ENCODE results near the gene UBE2G1.

UBE2G1 gene

GRCh38 chr17:4247361-4247970 is 119.0 kb downstream of the UBE2G1 start:
- TF ChIP-seq CTCF (IDR thresholded peaks at IDR 0.05; ENCODE audit: low read depth, low read length): no peak
- TF ChIP-seq EZH2phosphoT487 (IDR thresholded peaks at IDR 0.05; ENCODE audit: low read depth): no peak
- Histone ChIP-seq H3K36me3 (replicated peaks; ENCODE audit: low read depth, low read length) (no peaks in the 10 kb centered on the region), H4K20me1 (ENCODE audit: insufficient read depth, low read length) (peaks cover 9% of the 10 kb centered on the region; the same call in 1 of the 2 replicates), H3K4me3 (ENCODE audit: low read length) (no peak overlapping the region), H3K9ac (ENCODE audit: low read length) (no peak overlapping the region), H3K79me2 (ENCODE audit: low read length) (peaks cover 54% of the 10 kb centered on the region), H3K27ac (ENCODE audit: low read length) (no peak overlapping the region), H3K4me2 (ENCODE audit: low read length) (no peak overlapping the region), H3K9me3 (ENCODE audit: insufficient read depth, low read length) (no peaks in the 10 kb centered on the region), H2AFZ (ENCODE audit: low read depth, low read length) (no peak overlapping the region), H3K4me1 (ENCODE audit: low read length) (no peaks in the 10 kb centered on the region), H3K27me3 (ENCODE audit: low read depth, low read length) (no peaks in the 10 kb centered on the region)

- H3K9ac ChIP-seq (ENCODE audit: low read length): no peak overlapping the region
- H3K4me2 ChIP-seq (ENCODE audit: low read length): no peak overlapping the region
- H3K9me3 ChIP-seq (ENCODE audit: insufficient read depth, low read length): no peaks in the 10 kb centered on the region
- no peaks in the 10 kb centered on the region for H3K4me1 ChIP-seq (ENCODE audit: low read length)
- TF ChIP-seq EZH2phosphoT487 (IDR thresholded peaks at IDR 0.05; ENCODE audit: low read depth) (no peak), CTCF (IDR thresholded peaks at IDR 0.05; ENCODE audit: low read depth, low read length) (no peak)
- H3K27ac ChIP-seq (ENCODE audit: low read length): no peak overlapping the region
- H3K36me3 ChIP-seq (replicated peaks; ENCODE audit: low read depth, low read length): no peaks in the 10 kb centered on the region
- H3K4me3 ChIP-seq (ENCODE audit: low read length): no peak overlapping the region
- H2AFZ ChIP-seq (ENCODE audit: low read depth, low read length): no peak overlapping the region
- H3K79me2 ChIP-seq (ENCODE audit: low read length): peaks cover 46% of the 10 kb centered on the region
- no peaks in the 10 kb centered on the region for H3K27me3 ChIP-seq (ENCODE audit: low read depth, low read length)
- peaks cover 9% of the 10 kb centered on the region; the same call in 1 of the 2 replicates for H4K20me1 ChIP-seq (ENCODE audit: insufficient read depth, low read length)
These were observed 119.8 kb downstream of the UBE2G1 start for GRCh38 chr17:4246674-4247073.

- no peak overlapping the region for H3K27ac ChIP-seq (ENCODE audit: low read length)
- H3K9me3 ChIP-seq (ENCODE audit: insufficient read depth, low read length): no peaks in the 10 kb centered on the region
- H2AFZ ChIP-seq (ENCODE audit: low read depth, low read length): no peak overlapping the region
- no peak overlapping the region for H3K9ac ChIP-seq (ENCODE audit: low read length)
- H3K27me3 ChIP-seq (ENCODE audit: low read depth, low read length): no peaks in the 10 kb centered on the region
- H3K4me1 ChIP-seq (ENCODE audit: low read length): no peaks in the 10 kb centered on the region
- no peak overlapping the region for H3K4me2 ChIP-seq (ENCODE audit: low read length)
- no peaks in the 10 kb centered on the region for H4K20me1 ChIP-seq (ENCODE audit: insufficient read depth, low read length)
- H3K36me3 ChIP-seq (replicated peaks; ENCODE audit: low read depth, low read length): no peaks in the 10 kb centered on the region
- TF ChIP-seq CTCF (IDR thresholded peaks at IDR 0.05; ENCODE audit: low read depth, low read length): no peak
- no peak for TF ChIP-seq EZH2phosphoT487 (IDR thresholded peaks at IDR 0.05; ENCODE audit: low read depth)
- H3K79me2 ChIP-seq (ENCODE audit: low read length): peaks cover 15% of the 10 kb centered on the region
- no peak overlapping the region for H3K4me3 ChIP-seq (ENCODE audit: low read length)
These were observed 124.9 kb downstream of the UBE2G1 start for GRCh38 chr17:4241535-4241934.

GRCh38 chr17:4236456-4236855 is 130.0 kb downstream of the UBE2G1 start:
- H4K20me1 ChIP-seq (ENCODE audit: insufficient read depth, low read length): no peaks in the 10 kb centered on the region
- H3K9ac ChIP-seq (ENCODE audit: low read length): no peak overlapping the region
- H3K79me2 ChIP-seq (ENCODE audit: low read length): no peaks in the 10 kb centered on the region
- H3K9me3 ChIP-seq (ENCODE audit: insufficient read depth, low read length): no peaks in the 10 kb centered on the region
- no peak overlapping the region for H3K4me3 ChIP-seq (ENCODE audit: low read length)
- no peak for TF ChIP-seq EZH2phosphoT487 (IDR thresholded peaks at IDR 0.05; ENCODE audit: low read depth)
- no peak for TF ChIP-seq CTCF (IDR thresholded peaks at IDR 0.05; ENCODE audit: low read depth, low read length)
- no peak overlapping the region for H2AFZ ChIP-seq (ENCODE audit: low read depth, low read length)
- H3K36me3 ChIP-seq (replicated peaks; ENCODE audit: low read depth, low read length): no peaks in the 10 kb centered on the region
- no peaks in the 10 kb centered on the region for H3K27me3 ChIP-seq (ENCODE audit: low read depth, low read length)
- H3K4me1 ChIP-seq (ENCODE audit: low read length): no peaks in the 10 kb centered on the region
- H3K4me2 ChIP-seq (ENCODE audit: low read length): no peak overlapping the region
- no peak overlapping the region for H3K27ac ChIP-seq (ENCODE audit: low read length)

All from OCI-LY3 (cell line).